Kidney epithelial cell (primary cell): ENCODE results near the gene RAD51B. TPM values are rescaled to one million over a fixed set of nuclear protein-coding genes. Genes with fewer than 3 reads are reported as not detected.

Experiments used
- DNase-seq: peaks from one replicate; pipeline ENCODE4 v3.0.0-alpha.2; 2010; ENCODE audit warnings: low read depth
- H3K27me3 ChIP-seq: 2 replicates; pipeline ENCODE4 v1.6.0; 2011; ENCODE audit warnings: low read length; ENCODE audit not compliant: control insufficient read depth, insufficient read depth
- H3K36me3 ChIP-seq: 2 replicates; pipeline ENCODE4 v1.5.1; 2011; ENCODE audit warnings: low read length; ENCODE audit not compliant: control insufficient read depth, insufficient read depth
- H3K4me3 ChIP-seq: 2 replicates; pipeline ENCODE4 v1.5.1; 2011; ENCODE audit warnings: low read depth, mild to moderate bottlenecking, control low read depth, low read length
- CTCF ChIP-seq: IDR thresholded peaks from 2 replicates; pipeline ENCODE4 v1.5.1; 2011; ENCODE audit warnings: mild to moderate bottlenecking, moderate library complexity, low read length, control low read depth, inconsistent platforms; ENCODE audit not compliant: insufficient read depth, poor library complexity, severe bottlenecking
- total RNA-seq: library from RNA; depleted of rRNA; stranded (reverse); fragments of >200 nt; gene quantifications from 2 replicates; pipeline ENCODE4 v1.2.3, GENCODE V29; 2015

Gene RAD51B
- total RNA-seq, 1 donor from 2014 or later: 9.5 TPM

DNA sequence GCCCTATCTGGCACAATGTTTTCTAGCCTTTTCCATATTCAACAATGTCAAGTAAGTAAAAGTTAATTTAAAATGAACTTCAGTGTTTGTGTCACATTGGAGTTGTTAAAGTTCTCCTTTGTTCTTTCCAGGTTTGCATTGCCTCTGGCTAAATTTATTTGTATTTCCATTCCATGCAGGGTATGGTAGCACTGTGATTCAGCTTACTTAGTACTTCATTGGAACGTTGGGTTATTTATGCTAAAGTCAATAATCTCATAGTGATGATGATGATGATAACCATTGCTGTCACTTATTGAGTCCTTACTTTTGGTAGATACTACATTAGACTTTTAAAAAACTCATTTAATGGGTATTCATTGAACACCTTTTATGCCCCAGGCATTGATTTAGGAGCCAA is 286.9 kb downstream of the RAD51B start:
- H3K36me3 ChIP-seq: no peaks in the 10 kb centered on the region
- no peak for DNase-seq
- no peak for TF ChIP-seq CTCF

GRCh38 chr14:68106905-68107304 is 287.3 kb downstream of the RAD51B start:
- Histone ChIP-seq H3K27me3 (no peaks in the 10 kb centered on the region), H3K36me3 (no peaks in the 10 kb centered on the region), H3K4me3 (no peak overlapping the region)
- no peak for TF ChIP-seq CTCF
- no peak for DNase-seq

More for the DNA sequence above, 286.9 kb downstream of the RAD51B start:
- no peaks in the 10 kb centered on the region for H3K27me3 ChIP-seq
- H3K4me3 ChIP-seq: no peak overlapping the region

GRCh38 chr14:68109132-68109900 is 289.7 kb downstream of the RAD51B start:
- DNase-seq: no peak
- no peaks in the 10 kb centered on the region for H3K27me3 ChIP-seq
- no peaks in the 10 kb centered on the region for H3K36me3 ChIP-seq
- TF ChIP-seq CTCF: no peak
- no peak overlapping the region for H3K4me3 ChIP-seq

GRCh38 chr14:68111097-68111852 is 291.7 kb downstream of the RAD51B start:
- H3K36me3 ChIP-seq: no peaks in the 10 kb centered on the region
- DNase-seq: no peak
- no peaks in the 10 kb centered on the region for H3K27me3 ChIP-seq
- no peak overlapping the region for H3K4me3 ChIP-seq
- TF ChIP-seq CTCF: no peak

GRCh38 chr14:68111853-68112270 is 292.3 kb downstream of the RAD51B start:
- H3K36me3 ChIP-seq: no peaks in the 10 kb centered on the region
- TF ChIP-seq CTCF: no peak
- no peak overlapping the region for H3K4me3 ChIP-seq
- DNase-seq: no peak
- H3K27me3 ChIP-seq: no peaks in the 10 kb centered on the region
